Activated CD8-positive, alpha-beta memory T cell treated with anti-CD3 and anti-CD28 coated beads, Interleukin-2, amount 10 ng/mL, durations not matched to agents 7 days and 5 days (primary cell): ENCODE data around the gene CXCL5. TPM values are rescaled to one million over a fixed set of nuclear protein-coding genes. Genes with fewer than 3 reads are reported as not detected.

Source experiments
- ATAC-seq: fragments of 150-1000 bp; cut with Tn5 transposase; one replicate; pipeline ENCODE4 v1.10.0; 2021; ENCODE audit warnings: moderate library complexity
- CTCF ChIA-PET: fragments of 350-600 bp; sonication (Branson Sonifier 250); formaldehyde crosslinking; loops from one replicate; lab custom pipeline; 2021; ENCODE audit warnings: antibody characterized with exemption; lab: Charles Lee
- DNase-seq: peaks from one replicate; pipeline ENCODE4 v3.0.0-alpha.2; 2020
- H3K27ac Mint-ChIP-seq: one replicate; pipeline ENCODE4 v1.8.0; 2021; ENCODE audit warnings: mild to moderate bottlenecking, mixed read lengths
- H3K27me3 Mint-ChIP-seq: one replicate; pipeline ENCODE4 v1.8.0; 2021; ENCODE audit warnings: mixed read lengths
- H3K36me3 Mint-ChIP-seq: one replicate; pipeline ENCODE4 v1.8.0; 2021; ENCODE audit warnings: mild to moderate bottlenecking, mixed read lengths
- H3K4me1 Mint-ChIP-seq: one replicate; pipeline ENCODE4 v1.8.0; 2021; ENCODE audit warnings: mixed read lengths
- H3K4me3 Mint-ChIP-seq: one replicate; pipeline ENCODE4 v1.8.0; 2021; ENCODE audit warnings: mild to moderate bottlenecking, moderate library complexity, mixed read lengths
- H3K9me3 Mint-ChIP-seq: one replicate; pipeline ENCODE4 v1.8.0; 2022; ENCODE audit warnings: low read depth, mixed read lengths
- total RNA-seq, 2 experiments: library from RNA; stranded (reverse); gene quantifications; one replicate each; pipeline ENCODE4 v1.2.3, GENCODE V29; 2021

CXCL5 gene
- not detected for total RNA-seq

DNA sequence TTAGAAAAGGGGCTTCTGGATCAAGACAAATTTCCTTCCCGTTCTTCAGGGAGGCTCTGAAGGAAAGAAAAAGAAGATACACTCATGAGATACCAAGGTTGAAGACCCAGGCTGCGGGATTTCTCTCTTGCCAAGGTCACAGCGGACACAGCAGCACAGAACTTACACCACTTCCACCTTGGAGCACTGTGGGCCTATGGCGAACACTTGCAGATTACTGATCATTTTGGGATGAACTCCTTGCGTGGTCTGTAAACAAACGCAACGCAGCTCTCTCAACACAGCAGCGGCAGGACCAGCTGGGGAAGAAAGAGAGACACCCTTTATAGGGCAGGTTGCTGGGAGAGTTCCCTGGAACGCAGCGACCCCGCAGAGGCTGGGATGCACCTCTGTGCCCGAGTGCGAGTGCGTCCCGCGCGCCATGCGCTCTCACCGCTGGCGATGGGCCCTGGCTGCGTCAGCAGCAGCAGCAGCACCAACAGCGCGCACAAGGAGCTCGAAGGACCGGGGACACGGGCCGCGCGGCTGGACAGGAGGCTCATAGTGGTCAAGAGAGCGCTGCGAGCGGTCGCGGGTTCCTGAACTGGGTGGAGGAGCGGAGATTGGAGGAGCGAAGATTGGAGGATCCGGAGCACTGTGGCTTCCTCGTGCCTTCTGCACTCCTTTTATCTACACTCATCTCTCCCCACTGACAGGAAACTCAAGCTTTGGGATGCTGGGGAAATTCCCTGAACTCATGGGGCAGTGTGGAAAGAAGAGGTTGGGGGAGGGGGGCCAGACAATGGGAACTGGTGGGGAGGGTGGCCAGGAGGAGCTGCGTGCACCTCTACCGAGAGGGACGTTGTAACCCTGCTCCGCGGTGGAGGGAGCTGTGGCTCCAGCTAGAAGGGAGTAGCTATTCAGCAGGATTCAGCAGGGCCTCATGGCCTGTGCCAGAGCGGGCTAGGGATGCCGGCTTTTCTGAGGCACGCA, at the start of gene CXCL5:
Gene CXCL5, minus strand, starts transcription at position 638 of the 972 bp plus-strand sequence. Its CDS starts 96 bp downstream, at position 542.
- no peak within 1 kb of the TSS for H3K27ac Mint-ChIP-seq
- H3K4me3 Mint-ChIP-seq, result no peak within 1 kb of the TSS
- DNase-seq (no peak), ATAC-seq (no peak)
- peaks cover 15% of the 10 kb centered on the region for H3K27me3 Mint-ChIP-seq
- no peaks in the 10 kb centered on the region for H3K4me1 Mint-ChIP-seq
- no peaks in the 10 kb centered on the region for H3K36me3 Mint-ChIP-seq
- no peaks in the 10 kb centered on the region for H3K9me3 Mint-ChIP-seq
- CTCF ChIA-PET, result no interaction called here

DNA sequence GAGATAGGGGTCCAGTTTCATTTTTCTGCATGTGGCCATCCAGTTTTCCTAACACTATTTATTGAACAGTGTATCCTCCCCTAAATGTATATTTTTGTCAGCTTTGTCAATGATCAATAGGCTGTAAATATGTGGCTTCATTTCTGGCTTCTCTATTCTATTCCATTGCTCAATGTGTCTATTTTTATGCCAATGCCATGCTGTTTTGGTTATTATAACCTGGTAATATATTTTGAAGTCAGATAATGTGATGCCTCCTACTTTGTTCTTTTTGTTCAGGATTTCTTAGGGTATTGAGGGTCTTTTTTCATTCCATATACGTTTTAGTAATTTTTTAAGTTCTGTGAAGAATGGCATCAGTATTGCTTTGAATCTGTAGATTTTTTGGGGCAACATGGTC, 48.7 kb upstream of the CXCL5 start:
- CTCF ChIA-PET, result no interaction called here
- H3K27ac Mint-ChIP-seq, result no peak overlapping the region
- no peaks in the 10 kb centered on the region for H3K36me3 Mint-ChIP-seq
- H3K27me3 Mint-ChIP-seq, result peaks cover 1% of the 10 kb centered on the region
- H3K4me3 Mint-ChIP-seq, result no peak overlapping the region
- no peaks in the 10 kb centered on the region for H3K9me3 Mint-ChIP-seq
- DNase-seq, result no peak
- ATAC-seq, result no peak
- H3K4me1 Mint-ChIP-seq, result no peaks in the 10 kb centered on the region

DNA sequence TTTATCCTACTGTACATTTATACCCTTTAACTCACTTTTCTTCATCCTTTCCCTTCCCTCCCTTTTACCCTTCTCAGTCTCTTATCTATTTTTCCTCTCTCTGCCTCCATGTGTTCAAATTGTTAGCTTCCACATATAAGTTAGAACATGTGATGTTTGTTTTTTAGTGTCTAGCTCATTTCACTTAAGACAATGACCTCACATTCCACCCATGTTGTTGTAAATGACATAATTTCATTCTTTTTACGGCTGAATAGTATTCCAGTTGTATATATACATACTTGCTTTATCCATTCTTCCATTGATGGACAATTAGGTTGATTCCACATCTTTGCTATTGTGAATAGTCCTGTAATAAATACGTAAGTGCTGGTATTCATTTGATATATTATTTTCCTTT, 47.3 kb upstream of the CXCL5 start:
- no peak overlapping the region for H3K4me3 Mint-ChIP-seq
- H3K4me1 Mint-ChIP-seq, result no peaks in the 10 kb centered on the region
- no peaks in the 10 kb centered on the region for H3K36me3 Mint-ChIP-seq
- CTCF ChIA-PET, result no interaction called here
- ATAC-seq (no peak), DNase-seq (no peak)
- no peaks in the 10 kb centered on the region for H3K9me3 Mint-ChIP-seq
- no peak overlapping the region for H3K27ac Mint-ChIP-seq
- H3K27me3 Mint-ChIP-seq, result peaks cover 9% of the 10 kb centered on the region

DNA sequence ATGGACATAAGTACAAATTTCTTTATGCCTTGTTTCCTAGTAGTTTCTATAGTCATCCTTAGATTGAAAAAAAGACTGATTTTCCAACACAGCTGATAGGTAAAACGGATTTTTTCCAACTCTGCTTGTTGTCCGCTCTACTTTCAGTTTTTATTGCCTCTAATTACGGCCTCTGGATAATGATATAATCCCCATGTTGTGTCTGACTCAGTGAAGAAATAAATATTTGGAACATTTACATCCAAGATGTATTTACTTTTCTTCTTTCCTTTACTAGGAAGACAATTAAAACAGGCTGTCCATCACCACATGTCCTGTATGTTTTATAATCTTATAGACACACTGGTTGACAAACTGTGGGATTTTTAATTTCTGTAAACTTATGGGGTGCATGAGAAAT, 46.8 kb upstream of the CXCL5 start:
- no peaks in the 10 kb centered on the region for H3K4me1 Mint-ChIP-seq
- no peaks in the 10 kb centered on the region for H3K36me3 Mint-ChIP-seq
- no peaks in the 10 kb centered on the region for H3K9me3 Mint-ChIP-seq
- no peak overlapping the region for H3K4me3 Mint-ChIP-seq
- peaks cover 14% of the 10 kb centered on the region for H3K27me3 Mint-ChIP-seq
- DNase-seq, result no peak
- CTCF ChIA-PET, result no interaction called here
- no peak for ATAC-seq
- H3K27ac Mint-ChIP-seq, result no peak overlapping the region

DNA sequence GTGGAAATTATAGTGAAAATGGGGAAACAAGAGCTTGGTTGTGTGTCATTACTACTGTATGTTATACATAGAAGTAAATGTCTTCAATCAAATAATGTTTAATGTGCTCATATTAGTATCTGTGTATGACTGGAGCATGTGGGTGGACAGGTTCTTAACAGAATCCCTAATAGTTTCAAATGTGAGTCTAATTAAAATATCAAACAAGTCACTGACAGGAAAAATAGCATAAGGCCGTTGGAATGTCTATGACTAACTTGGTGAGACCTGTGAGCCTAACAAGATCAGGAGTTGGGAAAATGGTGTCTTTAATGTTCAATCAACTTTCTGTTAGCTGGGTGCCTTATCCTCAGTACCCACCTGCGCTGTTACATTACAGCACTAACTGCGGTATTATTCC, 46.2 kb upstream of the CXCL5 start:
- H3K9me3 Mint-ChIP-seq, result no peaks in the 10 kb centered on the region
- DNase-seq (no peak), ATAC-seq (no peak)
- CTCF ChIA-PET, result no interaction called here
- H3K27ac Mint-ChIP-seq, result no peak overlapping the region
- H3K36me3 Mint-ChIP-seq, result no peaks in the 10 kb centered on the region
- no peak overlapping the region for H3K4me3 Mint-ChIP-seq
- no peaks in the 10 kb centered on the region for H3K4me1 Mint-ChIP-seq
- peaks cover 18% of the 10 kb centered on the region for H3K27me3 Mint-ChIP-seq

DNA sequence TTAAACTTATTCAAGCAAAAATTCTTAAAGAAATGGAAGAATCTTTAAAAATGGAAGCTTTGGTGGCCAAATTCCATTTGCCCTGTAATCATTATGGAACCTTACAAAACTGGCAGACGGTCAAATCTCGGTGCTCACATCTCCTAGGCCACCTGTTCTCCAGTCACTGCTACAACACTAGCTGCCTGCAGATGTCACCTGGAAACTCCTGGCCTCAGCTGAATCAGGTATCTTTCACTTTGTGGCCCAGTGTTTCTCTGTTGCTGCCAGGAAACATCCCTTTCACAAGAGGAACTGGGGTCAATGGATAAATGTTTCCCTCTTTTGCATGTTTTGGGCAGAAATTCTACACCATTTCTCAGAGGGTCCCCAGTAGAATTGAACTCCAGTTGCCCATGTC, 44.2 kb upstream of the CXCL5 start:
- no peaks in the 10 kb centered on the region for H3K36me3 Mint-ChIP-seq
- peaks cover 6% of the 10 kb centered on the region for H3K4me1 Mint-ChIP-seq
- no peak overlapping the region for H3K4me3 Mint-ChIP-seq
- H3K27ac Mint-ChIP-seq, result no peak overlapping the region
- no peaks in the 10 kb centered on the region for H3K9me3 Mint-ChIP-seq
- H3K27me3 Mint-ChIP-seq, result peaks cover 33% of the 10 kb centered on the region
- no peak for DNase-seq
- no peak for ATAC-seq
- CTCF ChIA-PET, result no interaction called here

DNA sequence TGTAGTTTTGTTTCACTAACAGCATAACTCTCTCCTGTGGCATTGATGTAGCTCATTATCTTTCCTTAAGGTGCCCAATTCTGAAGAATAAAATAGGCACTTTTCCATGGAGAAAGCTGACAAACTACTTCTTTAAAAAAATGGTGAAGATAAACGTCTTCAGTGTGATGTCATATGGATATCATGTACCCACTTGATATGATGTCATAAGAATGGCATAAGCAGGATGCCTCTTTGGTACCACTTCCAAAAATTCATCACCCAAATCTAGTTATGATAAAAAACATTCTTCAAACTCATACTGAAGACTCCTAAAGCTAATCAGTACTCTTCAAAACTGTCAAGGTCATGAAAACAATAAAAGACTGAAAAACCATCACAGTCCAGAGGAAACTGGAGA, 42.9 kb upstream of the CXCL5 start:
- Mint-ChIP-seq H3K27me3 (peaks cover 41% of the 10 kb centered on the region), H3K27ac (no peak overlapping the region)

DNA sequence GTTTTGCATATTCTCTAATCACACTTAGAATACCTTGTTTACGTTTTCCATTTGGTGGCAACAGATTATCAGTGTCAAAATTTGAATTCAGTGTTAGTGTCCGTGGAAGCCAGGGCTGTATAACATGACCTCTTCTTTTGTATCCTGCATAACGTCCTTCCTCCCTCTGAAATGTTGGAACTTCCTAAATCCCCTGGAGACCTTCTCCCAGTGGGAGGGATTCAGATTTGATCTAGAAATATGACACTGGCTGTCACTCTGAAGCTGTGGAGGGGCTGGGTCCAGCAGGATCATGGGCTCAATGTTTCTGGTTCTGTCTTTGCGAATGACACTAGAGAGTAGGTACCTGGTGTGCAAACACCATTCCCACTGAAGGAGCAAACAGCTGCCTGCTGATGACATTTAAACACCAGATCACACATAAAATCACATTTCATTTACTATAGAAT, 40.9 kb upstream of the CXCL5 start:
- peaks cover 6% of the 10 kb centered on the region for H3K4me1 Mint-ChIP-seq
- no peaks in the 10 kb centered on the region for H3K36me3 Mint-ChIP-seq
- ATAC-seq (no peak), DNase-seq (no peak)
- H3K27ac Mint-ChIP-seq, result no peak overlapping the region
- H3K27me3 Mint-ChIP-seq, result peaks cover 53% of the 10 kb centered on the region
- peak overlapping the region; percentile 46 for H3K4me3 Mint-ChIP-seq
- H3K9me3 Mint-ChIP-seq, result no peaks in the 10 kb centered on the region
- CTCF ChIA-PET, result no interaction called here

More for the DNA sequence above, 42.9 kb upstream of the CXCL5 start:
- CTCF ChIA-PET, result no interaction called here
- peaks cover 6% of the 10 kb centered on the region for H3K4me1 Mint-ChIP-seq
- H3K4me3 Mint-ChIP-seq, result no peak overlapping the region
- no peak for DNase-seq
- no peaks in the 10 kb centered on the region for H3K9me3 Mint-ChIP-seq
- no peak for ATAC-seq
- H3K36me3 Mint-ChIP-seq, result no peaks in the 10 kb centered on the region

DNA sequence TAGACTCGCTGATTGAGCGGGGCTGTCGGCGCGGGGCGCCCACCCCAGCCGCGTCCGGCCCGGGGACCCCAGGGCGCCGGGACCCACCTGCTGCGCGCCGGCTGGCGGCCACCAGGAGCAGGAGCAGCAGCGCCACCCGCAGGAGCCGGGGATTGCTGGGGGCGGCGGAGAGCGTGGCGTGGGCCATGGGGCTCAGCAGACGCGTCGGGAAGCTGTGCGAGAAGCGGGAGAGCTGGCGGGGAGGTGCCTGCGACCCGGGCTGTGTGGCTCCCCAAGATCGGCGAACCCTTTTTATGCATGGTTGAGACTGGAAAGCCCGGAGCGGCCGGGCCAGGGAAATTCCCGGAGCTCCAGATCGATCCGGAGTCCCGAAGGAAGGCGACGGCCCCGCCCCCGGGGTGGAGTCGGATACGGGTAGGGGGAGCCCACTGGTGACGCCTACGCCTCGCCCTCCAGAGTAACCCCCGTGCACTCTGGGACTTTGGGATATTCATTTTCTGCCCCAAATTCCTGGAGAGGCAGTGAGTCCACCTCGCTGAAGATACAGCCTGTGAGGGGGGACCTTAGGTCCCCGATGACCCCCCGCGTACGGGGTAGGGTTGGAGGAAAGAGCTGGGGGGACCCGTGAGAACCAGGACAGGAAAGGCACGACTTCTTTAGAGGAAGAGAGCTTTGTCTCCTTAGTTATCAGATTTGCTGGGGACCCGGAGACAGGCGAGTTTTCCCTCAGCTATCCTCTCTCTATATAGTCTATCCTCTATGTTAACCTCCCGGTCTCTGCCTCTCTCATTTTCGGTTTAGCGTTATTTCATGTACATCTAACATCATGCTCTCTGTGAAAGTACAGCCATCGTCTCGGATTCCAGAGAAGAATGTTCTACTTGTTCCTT, 40.2 kb upstream of the CXCL5 start, which contains the start of gene CXCL3:
Gene CXCL3, minus strand, starts transcription at position 265 of the 890 bp plus-strand sequence. Its CDS starts 78 bp downstream, at position 187.
- peak within 1 kb of the TSS; percentile 58 for H3K4me3 Mint-ChIP-seq
- H3K36me3 Mint-ChIP-seq, result no peaks in the 10 kb centered on the region
- H3K4me1 Mint-ChIP-seq, result peaks cover 6% of the 10 kb centered on the region
- CTCF ChIA-PET, result no interaction called here
- H3K9me3 Mint-ChIP-seq, result no peaks in the 10 kb centered on the region
- H3K27ac Mint-ChIP-seq, result no peak within 1 kb of the TSS
- H3K27me3 Mint-ChIP-seq, result peaks cover 53% of the 10 kb centered on the region
- ATAC-seq, result peak; percentile 61
- no peak for DNase-seq

DNA sequence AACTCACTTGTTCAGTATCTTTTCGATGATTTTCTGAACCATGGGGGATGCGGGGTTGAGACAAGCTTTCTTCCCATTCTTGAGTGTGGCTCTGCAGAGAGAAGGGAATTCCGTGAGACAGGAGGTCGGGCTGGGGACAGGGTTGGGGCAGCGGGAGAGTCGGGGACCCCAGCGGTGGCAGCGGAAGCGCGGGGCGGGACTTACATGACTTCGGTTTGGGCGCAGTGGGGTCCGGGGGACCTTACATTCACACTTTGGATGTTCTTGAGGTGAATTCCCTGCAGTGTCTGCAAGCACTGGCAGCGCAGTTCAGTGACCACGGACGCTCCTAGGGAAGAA, 39.6 kb upstream of the CXCL5 start:
- Mint-ChIP-seq H3K9me3 (no peaks in the 10 kb centered on the region), H3K36me3 (no peaks in the 10 kb centered on the region), H3K27me3 (peaks cover 54% of the 10 kb centered on the region), H3K4me1 (peaks cover 6% of the 10 kb centered on the region), H3K27ac (no peak overlapping the region), H3K4me3 (peak overlapping the region; percentile 58)
- ATAC-seq, result no peak
- no peak for DNase-seq
- CTCF ChIA-PET, result no interaction called here

DNA sequence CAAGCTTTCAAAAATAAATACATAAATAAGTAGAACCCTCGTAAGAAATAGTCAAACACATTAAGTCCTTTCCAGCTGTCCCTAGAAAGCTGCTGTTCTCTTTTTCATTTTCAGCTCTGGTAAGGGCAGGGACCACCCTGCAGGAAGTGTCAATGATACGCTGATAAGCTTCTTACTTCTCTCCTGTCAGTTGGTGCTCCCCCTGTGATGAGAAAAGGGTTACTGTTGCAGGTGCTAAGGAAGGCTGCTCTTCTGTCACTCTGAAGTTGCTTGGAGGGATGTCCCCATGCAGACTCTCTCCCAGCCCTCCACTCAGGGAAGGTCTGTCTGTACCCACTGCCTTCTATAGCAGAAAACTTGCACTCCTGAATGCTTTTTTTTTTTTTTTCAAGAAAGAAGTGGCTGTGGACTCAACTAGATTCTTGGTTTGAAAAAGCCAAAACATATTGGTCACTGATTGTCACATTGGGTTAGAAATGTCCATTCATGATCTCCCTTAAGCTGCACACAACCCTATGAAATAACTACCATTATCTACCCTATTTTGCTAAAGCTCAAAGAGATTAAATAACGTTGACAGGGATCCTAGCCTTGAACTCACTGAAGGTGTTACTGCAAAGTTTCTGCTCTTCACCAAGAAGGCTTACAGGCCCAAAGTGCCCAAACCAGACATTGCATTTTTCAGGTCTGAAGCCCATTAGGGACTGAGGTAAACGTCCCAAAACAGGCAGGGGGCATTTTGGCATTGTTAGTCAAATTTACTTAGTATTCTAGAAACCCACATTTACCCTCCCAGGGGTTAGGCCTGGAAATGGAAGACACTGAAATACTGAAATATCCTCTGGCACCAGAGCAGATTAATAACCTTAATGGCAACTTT, 38.8 kb upstream of the CXCL5 start:
- Mint-ChIP-seq H3K27me3 (peaks cover 60% of the 10 kb centered on the region), H3K4me3 (no peak overlapping the region), H3K27ac (no peak overlapping the region), H3K36me3 (no peaks in the 10 kb centered on the region), H3K9me3 (no peaks in the 10 kb centered on the region), H3K4me1 (peaks cover 6% of the 10 kb centered on the region)
- DNase-seq (no peak), ATAC-seq (no peak)
- CTCF ChIA-PET, result interaction anchor here (0.7 kb wide), 1 partner anchor 1069 kb away, joined by 3 read pairs; no protein-coding TSS in a partner anchor

DNA sequence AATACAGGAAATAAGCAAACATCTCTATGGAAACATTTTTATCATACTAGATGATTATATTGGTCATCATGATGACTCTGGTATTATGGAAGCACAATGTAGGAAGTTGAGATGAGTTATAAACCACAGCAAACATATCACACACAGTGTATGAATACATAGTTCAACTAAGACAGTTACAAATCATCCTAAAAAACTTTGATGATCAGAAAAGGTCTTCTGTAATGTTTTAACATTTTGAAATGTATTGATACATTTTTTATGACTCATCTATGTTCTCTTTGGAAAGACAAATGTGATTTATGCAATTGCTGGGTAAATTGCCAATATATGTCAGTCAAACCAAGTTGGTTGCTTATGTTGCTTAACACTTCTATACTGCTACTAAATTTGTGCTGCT, 35.3 kb upstream of the CXCL5 start:
- Mint-ChIP-seq H3K9me3 (no peaks in the 10 kb centered on the region), H3K4me1 (peaks cover 4% of the 10 kb centered on the region), H3K4me3 (no peak overlapping the region), H3K27ac (no peak overlapping the region), H3K36me3 (no peaks in the 10 kb centered on the region), H3K27me3 (peaks cover 33% of the 10 kb centered on the region)
- no peak for ATAC-seq
- CTCF ChIA-PET, result no interaction called here
- DNase-seq, result no peak

DNA sequence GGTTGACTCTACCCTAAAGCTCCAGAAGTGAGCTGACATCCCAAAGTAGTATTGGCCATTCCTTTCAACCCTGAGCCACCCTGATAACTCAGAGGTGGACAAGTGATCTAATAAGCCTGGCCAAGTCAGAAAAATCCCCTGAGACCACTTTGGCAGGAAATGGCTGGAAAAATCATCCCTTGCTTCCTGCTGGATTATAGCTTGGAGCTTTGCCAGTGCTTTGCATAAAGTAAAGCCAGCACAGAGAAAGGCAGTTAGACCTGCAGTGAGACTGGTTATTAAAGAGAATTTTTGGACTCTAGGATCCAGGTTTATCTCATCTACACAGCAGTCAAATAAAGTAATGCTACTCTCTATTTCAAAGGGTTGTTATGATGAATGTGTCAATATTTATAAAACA, 33.6 kb upstream of the CXCL5 start:
- H3K36me3 Mint-ChIP-seq, result no peaks in the 10 kb centered on the region
- H3K27me3 Mint-ChIP-seq, result peaks cover 21% of the 10 kb centered on the region
- DNase-seq (no peak), ATAC-seq (no peak)
- no peaks in the 10 kb centered on the region for H3K4me1 Mint-ChIP-seq
- H3K9me3 Mint-ChIP-seq, result no peaks in the 10 kb centered on the region
- H3K27ac Mint-ChIP-seq, result no peak overlapping the region
- CTCF ChIA-PET, result no interaction called here
- H3K4me3 Mint-ChIP-seq, result no peak overlapping the region
